ENCODE measurements around the gene CYSLTR2.

GRCh38 chr13:48635478-48635877 is 18.3 kb upstream of the CYSLTR2 start:
- TF ChIP-seq CTCF (conservative IDR thresholded peaks at IDR 0.05) (no peak), EZH2 (IDR thresholded peaks at IDR 0.05; ENCODE audit: low read depth) (no peak)

Measured in PC-9 (cell line).